Esophagus squamous epithelium (tissue), 4 donors: ENCODE data around the gene CEPT1.

Source experiments
- POLR2A ChIP-seq, 4 donors: fragments of 450-650 bp; IDR thresholded peaks; one replicate each; pipeline ENCODE4 v1.6.1; 2017; ENCODE audit warnings: antibody characterized with exemption in 4 of 4, mild to moderate bottlenecking in 4 of 4, moderate library complexity in 3 of 4
- TF ChIP-seq, protein P1 (sequence below), 6 experiments: fragments of 450-650 bp in 4 of 6; fragments of 200-600 bp in 2 of 6; sonication (generic) in 2 of 6; IDR thresholded peaks; one replicate each; pipeline ENCODE4 v1.5.1; 2016 to 2019; ENCODE audit warnings: antibody characterized with exemption in 6 of 6, mild to moderate bottlenecking in 4 of 6, moderate library complexity in 4 of 6

DNA sequence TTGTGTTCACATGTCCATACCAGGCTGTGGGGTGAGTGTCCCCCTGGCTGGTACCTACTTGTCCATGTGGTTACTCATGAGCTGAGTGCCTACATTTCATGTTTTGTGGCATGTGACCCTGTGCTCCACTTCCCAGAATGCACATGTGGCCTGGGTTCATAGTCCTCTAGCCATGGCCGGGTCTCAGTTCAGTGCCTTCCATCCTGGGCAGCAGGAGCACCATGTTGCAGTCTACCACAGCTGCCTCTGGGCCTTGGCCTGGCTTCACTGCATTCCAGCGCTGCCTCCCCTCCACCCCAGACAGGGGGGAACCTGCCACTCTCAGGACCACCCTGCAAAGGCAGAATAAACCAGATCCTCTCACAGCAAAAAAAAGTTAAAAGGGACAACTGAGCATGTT, 5.5 kb downstream of the CEPT1 start:
- TF ChIP-seq POLR2A (IDR thresholded peaks at IDR 0.05), result no peak
- TF ChIP-seq, protein P1, sequence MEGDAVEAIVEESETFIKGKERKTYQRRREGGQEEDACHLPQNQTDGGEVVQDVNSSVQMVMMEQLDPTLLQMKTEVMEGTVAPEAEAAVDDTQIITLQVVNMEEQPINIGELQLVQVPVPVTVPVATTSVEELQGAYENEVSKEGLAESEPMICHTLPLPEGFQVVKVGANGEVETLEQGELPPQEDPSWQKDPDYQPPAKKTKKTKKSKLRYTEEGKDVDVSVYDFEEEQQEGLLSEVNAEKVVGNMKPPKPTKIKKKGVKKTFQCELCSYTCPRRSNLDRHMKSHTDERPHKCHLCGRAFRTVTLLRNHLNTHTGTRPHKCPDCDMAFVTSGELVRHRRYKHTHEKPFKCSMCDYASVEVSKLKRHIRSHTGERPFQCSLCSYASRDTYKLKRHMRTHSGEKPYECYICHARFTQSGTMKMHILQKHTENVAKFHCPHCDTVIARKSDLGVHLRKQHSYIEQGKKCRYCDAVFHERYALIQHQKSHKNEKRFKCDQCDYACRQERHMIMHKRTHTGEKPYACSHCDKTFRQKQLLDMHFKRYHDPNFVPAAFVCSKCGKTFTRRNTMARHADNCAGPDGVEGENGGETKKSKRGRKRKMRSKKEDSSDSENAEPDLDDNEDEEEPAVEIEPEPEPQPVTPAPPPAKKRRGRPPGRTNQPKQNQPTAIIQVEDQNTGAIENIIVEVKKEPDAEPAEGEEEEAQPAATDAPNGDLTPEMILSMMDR (IDR thresholded peaks at IDR 0.05), result no peak
